CD4-positive, alpha-beta T cell (primary cell): ENCODE measurements around the gene RSBN1L. TPM values are rescaled to one million over a fixed set of nuclear protein-coding genes. Genes with fewer than 3 reads are reported as not detected.

Experiments
- ATAC-seq: fragments of 200-7000 bp; cut with Tn5 transposase; one replicate; pipeline ENCODE4 v1.10.0; 2022; ENCODE audit warnings: mild to moderate bottlenecking; ENCODE audit not compliant: poor library complexity
- CTCF ChIA-PET: fragments of 350-600 bp; sonication (Branson Sonifier 250); formaldehyde crosslinking; loops from one replicate; lab custom pipeline; 2021; ENCODE audit warnings: antibody characterized with exemption, inconsistent platforms; lab: Charles Lee
- POLR2A ChIA-PET: fragments of 350-600 bp; sonication (Branson Sonifier 250); formaldehyde crosslinking; loops from one replicate; lab custom pipeline; 2021; ENCODE audit warnings: antibody characterized with exemption, inconsistent platforms; lab: Charles Lee
- DNase-seq, 14 experiments: peaks; one replicate each; pipeline ENCODE4 v3.0.0-alpha.2; 2013 to 2020; ENCODE audit warnings: mixed read lengths in 2 of 14
- H3K27ac ChIP-seq, 2 donors: one replicate each; pipeline versions ENCODE4 v1.5.1 to v1.7.0; 2013; ENCODE audit warnings: low read length in 2 of 2, low read depth in 1 of 2, mild to moderate bottlenecking in 1 of 2
- H3K27me3 ChIP-seq, 2 experiments: 1 replicate in 1 of 2; 2 replicates in 1 of 2; pipeline versions ENCODE4 v1.6.1 to v1.7.0; 2013; ENCODE audit warnings: low read length in 2 of 2, control low read depth in 1 of 2, mild to moderate bottlenecking in 1 of 2, moderate library complexity in 1 of 2; ENCODE audit not compliant: insufficient read depth in 2 of 2, control insufficient read depth in 1 of 2
- H3K36me3 ChIP-seq: one replicate; pipeline ENCODE4 v1.6.1; 2013; ENCODE audit warnings: low read length, control low read depth; ENCODE audit not compliant: insufficient read depth
- H3K4me1 ChIP-seq: one replicate; pipeline ENCODE4 v1.6.1; 2013; ENCODE audit warnings: low read length, control low read depth; ENCODE audit not compliant: insufficient read depth
- H3K4me3 ChIP-seq: one replicate; pipeline ENCODE4 v1.5.1; 2013; ENCODE audit warnings: mild to moderate bottlenecking, low read length, moderate library complexity
- H3K9me3 ChIP-seq, 2 experiments: 1 replicate in 1 of 2; 2 replicates in 1 of 2; pipeline versions ENCODE4 v1.6.1 to v1.7.0; 2013; ENCODE audit warnings: low read length in 2 of 2, mild to moderate bottlenecking in 2 of 2, control low read depth in 1 of 2, moderate library complexity in 1 of 2; ENCODE audit not compliant: control insufficient read depth in 1 of 2, insufficient read depth in 1 of 2
- H3K27ac Mint-ChIP-seq: one replicate; pipeline ENCODE4 v1.8.0; 2020; ENCODE audit warnings: mixed read lengths
- H3K27me3 Mint-ChIP-seq: one replicate; pipeline ENCODE4 v1.8.0; 2021; ENCODE audit warnings: mixed read lengths
- H3K36me3 Mint-ChIP-seq: one replicate; pipeline ENCODE4 v1.8.0; 2021; ENCODE audit warnings: low read depth, mixed read lengths
- H3K4me1 Mint-ChIP-seq: one replicate; pipeline ENCODE4 v1.8.0; 2021; ENCODE audit warnings: low read depth, mixed read lengths
- H3K4me3 Mint-ChIP-seq: one replicate; pipeline ENCODE4 v1.8.0; 2020; ENCODE audit warnings: mild to moderate bottlenecking, mixed read lengths
- H3K9me3 Mint-ChIP-seq: one replicate; pipeline ENCODE4 v1.8.0; 2020; ENCODE audit warnings: mixed read lengths
- intact Hi-C, 2 experiments: fragments of 100-400 bp; cut with DNase I in 1 of 2; cut with micrococcal nuclease in 1 of 2; formaldehyde crosslinking; loops; one replicate each; pipeline versions ENCODE4 v1.15.1 to v1.9.0; 2023 to 2025; cut with DNase I, micrococcal nuclease
- total RNA-seq, 174 experiments: library from RNA in 2 of 174; stranded (reverse) in 2 of 174; gene quantifications; one replicate each; pipeline ENCODE4 v1.2.3 and lab custom pipeline; 2021 to 2026
- TF ChIP-seq, protein P1 (sequence below): fragments of 200-600 bp; IDR thresholded peaks from one replicate; pipeline ENCODE4 v1.8.0; 2022; ENCODE audit warnings: antibody characterized with exemption, mild to moderate bottlenecking

The RSBN1L gene
- total RNA-seq, 2 experiments from 2014 or later: 9.0 to 9.6 TPM

GRCh38 chr7:77791956-77792355 lies 95.7 kb downstream of the RSBN1L start:
- Mint-ChIP-seq H3K9me3 (no peaks in the 10 kb centered on the region), H3K27me3 (no peaks in the 10 kb centered on the region), H3K36me3 (peaks cover 13% of the 10 kb centered on the region), H3K4me3 (no peak overlapping the region), H3K4me1 (peaks cover 26% of the 10 kb centered on the region), H3K27ac (peak overlapping the region; percentile 3)
- Histone ChIP-seq H3K4me1 (peaks cover 5% of the 10 kb centered on the region), H3K4me3 (no peak overlapping the region), H3K27me3 (no peaks in the 10 kb centered on the region), H3K9me3 (no peaks in the 10 kb centered on the region), H3K27ac (no peak overlapping the region), H3K36me3 (peaks cover 5% of the 10 kb centered on the region)
- DNase-seq (no peak), ATAC-seq (no peak)
- POLR2A ChIA-PET: no interaction called here
- intact Hi-C loops: loop anchor here in 1 of 2 experiments (10.0 kb wide), 2 partner anchors 113 to 143 kb away; no protein-coding TSS in a partner anchor
- TF ChIP-seq, protein P1, sequence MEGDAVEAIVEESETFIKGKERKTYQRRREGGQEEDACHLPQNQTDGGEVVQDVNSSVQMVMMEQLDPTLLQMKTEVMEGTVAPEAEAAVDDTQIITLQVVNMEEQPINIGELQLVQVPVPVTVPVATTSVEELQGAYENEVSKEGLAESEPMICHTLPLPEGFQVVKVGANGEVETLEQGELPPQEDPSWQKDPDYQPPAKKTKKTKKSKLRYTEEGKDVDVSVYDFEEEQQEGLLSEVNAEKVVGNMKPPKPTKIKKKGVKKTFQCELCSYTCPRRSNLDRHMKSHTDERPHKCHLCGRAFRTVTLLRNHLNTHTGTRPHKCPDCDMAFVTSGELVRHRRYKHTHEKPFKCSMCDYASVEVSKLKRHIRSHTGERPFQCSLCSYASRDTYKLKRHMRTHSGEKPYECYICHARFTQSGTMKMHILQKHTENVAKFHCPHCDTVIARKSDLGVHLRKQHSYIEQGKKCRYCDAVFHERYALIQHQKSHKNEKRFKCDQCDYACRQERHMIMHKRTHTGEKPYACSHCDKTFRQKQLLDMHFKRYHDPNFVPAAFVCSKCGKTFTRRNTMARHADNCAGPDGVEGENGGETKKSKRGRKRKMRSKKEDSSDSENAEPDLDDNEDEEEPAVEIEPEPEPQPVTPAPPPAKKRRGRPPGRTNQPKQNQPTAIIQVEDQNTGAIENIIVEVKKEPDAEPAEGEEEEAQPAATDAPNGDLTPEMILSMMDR: no peak
- CTCF ChIA-PET: no interaction called here

GRCh38 chr7:77794000-77794399 lies 97.7 kb downstream of the RSBN1L start:
- DNase-seq (no peak), ATAC-seq (no peak)
- Mint-ChIP-seq H3K27ac (peak overlapping the region; percentile 49), H3K27me3 (no peaks in the 10 kb centered on the region), H3K9me3 (no peaks in the 10 kb centered on the region), H3K36me3 (peaks cover 28% of the 10 kb centered on the region), H3K4me1 (peaks cover 46% of the 10 kb centered on the region), H3K4me3 (no peak overlapping the region)
- H3K4me1 ChIP-seq: peaks cover 9% of the 10 kb centered on the region
- intact Hi-C loops: loop anchor here in 1 of 2 experiments (10.0 kb wide), 2 partner anchors 111 to 141 kb away; no protein-coding TSS in a partner anchor
- H3K4me3 ChIP-seq: no peak overlapping the region
- no peaks in the 10 kb centered on the region for H3K9me3 ChIP-seq
- ChIA-PET POLR2A (interaction anchor here (0.8 kb wide), 1 partner anchor 1476 kb away, joined by 4 read pairs; no protein-coding TSS in a partner anchor), CTCF (no interaction called here)
- no peak overlapping the region for H3K27ac ChIP-seq
- H3K36me3 ChIP-seq: peaks cover 5% of the 10 kb centered on the region
- TF ChIP-seq, protein P1: no peak
- no peaks in the 10 kb centered on the region for H3K27me3 ChIP-seq

DNA sequence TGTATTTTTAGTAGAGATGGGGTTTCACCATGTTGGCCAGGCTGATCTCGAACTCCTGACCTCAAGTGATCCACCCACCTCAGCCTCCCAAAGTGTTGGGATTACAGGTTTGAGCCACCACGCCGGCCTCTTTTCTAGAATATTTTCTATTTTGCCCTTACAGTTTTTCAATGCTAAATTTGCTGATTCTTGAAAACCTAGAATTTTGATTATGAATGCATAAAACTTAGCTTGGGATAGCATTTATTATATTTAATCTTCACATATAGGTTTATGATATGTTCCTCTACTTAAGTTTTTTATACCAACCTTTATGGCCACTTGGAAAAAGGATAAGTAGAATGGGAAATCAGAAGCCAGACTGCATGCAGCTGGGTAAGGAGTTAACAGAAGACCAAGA lies 99.8 kb downstream of the RSBN1L start:
- no peak for ATAC-seq
- ChIA-PET CTCF (interaction anchor here (1.5 kb wide), 1 partner anchor 145 kb away, joined by 5 read pairs; no protein-coding TSS in a partner anchor), POLR2A (no interaction called here)
- H3K36me3 Mint-ChIP-seq: peaks cover 33% of the 10 kb centered on the region
- intact Hi-C loops: loop anchor here in 1 of 2 experiments (5.0 to 10.0 kb wide), 4 partner anchors 36 to 259 kb away; partner anchors contain the start of gene PTPN12
- H3K4me1 Mint-ChIP-seq: peaks cover 64% of the 10 kb centered on the region
- peaks cover 5% of the 10 kb centered on the region for H3K36me3 ChIP-seq
- H3K27ac ChIP-seq: no peak overlapping the region
- H3K9me3 Mint-ChIP-seq: no peaks in the 10 kb centered on the region
- peak overlapping the region; percentile 95 for H3K4me3 Mint-ChIP-seq
- H3K4me3 ChIP-seq: no peak overlapping the region
- no peaks in the 10 kb centered on the region for H3K9me3 ChIP-seq
- DNase-seq: no peak
- peak overlapping the region; percentile 87 for H3K27ac Mint-ChIP-seq
- no peaks in the 10 kb centered on the region for H3K27me3 ChIP-seq
- H3K27me3 Mint-ChIP-seq: no peaks in the 10 kb centered on the region
- TF ChIP-seq, protein P1: no peak
- H3K4me1 ChIP-seq: peaks cover 15% of the 10 kb centered on the region
